GM12878 (cell line): Measurements from ENCODE around the gene DDR1. TPM values are rescaled to one million over a fixed set of nuclear protein-coding genes. Genes with fewer than 3 reads are reported as not detected.

Source experiments
- ATAC-seq: fragments of 200-7000 bp; cut with Tn5 transposase; 3 replicates; pipeline ENCODE4 v1.9.1; 2020; ENCODE audit warnings: mild to moderate bottlenecking, moderate library complexity
- BruUV-seq: library from RNA; stranded (reverse); fragments of 400-500 nt; replicated peaks from 2 replicates; lab custom pipeline; 2021; lab: Mats Ljungman, UMichigan
- CTCF ChIA-PET: fragments of 300-600 bp; sonication (Branson Sonifier 250); formaldehyde crosslinking; extraction: SDS; loops from one replicate; lab custom pipeline; 2021; ENCODE audit warnings: inconsistent platforms; lab: Yijun Ruan, JAX
- POLR2A ChIA-PET: fragments of 350-600 bp; formaldehyde crosslinking; extraction: SDS; loops from one replicate; lab custom pipeline; 2021; ENCODE audit warnings: inconsistent platforms; lab: Charles Lee
- RAD21 ChIA-PET: fragments of 300-600 bp; sonication (Branson Sonifier 250); formaldehyde crosslinking; loops from one replicate; lab custom pipeline; 2023; ENCODE audit warnings: antibody characterized with exemption; ENCODE audit not compliant: unreplicated experiment; lab: Charles Lee
- SMC1A ChIA-PET: fragments of 300-600 bp; sonication (Branson Sonifier 250); formaldehyde crosslinking; loops from one replicate; lab custom pipeline; 2023; ENCODE audit not compliant: unreplicated experiment, uncharacterized antibody; lab: Charles Lee
- DNase-seq: peaks from one replicate; pipeline ENCODE4 v3.0.0-alpha.2; 2011; ENCODE audit warnings: low read depth, low spot score
- FAIRE-seq: peaks from 3 replicates; lab custom pipeline; 2011; peaks lifted over from hg19 to GRCh38; lab: Jason Lieb, UNC
- H2AFZ ChIP-seq: 2 replicates; pipeline ENCODE4 v1.6.0; 2011; ENCODE audit warnings: low read depth, low read length, control low read depth; ENCODE audit not compliant: control insufficient read depth
- H3K27ac ChIP-seq: 2 replicates; pipeline ENCODE4 v1.5.1; 2011; ENCODE audit warnings: control low read depth; ENCODE audit not compliant: control insufficient read depth, insufficient read depth
- H3K27me3 ChIP-seq, 2 experiments: replicated peaks in 1 of 2; 2 replicates each; pipeline versions ENCODE4 v1.6.0 to v1.6.1; 2011; ENCODE audit warnings: low read length in 1 of 2; ENCODE audit not compliant: control insufficient read depth in 2 of 2, insufficient read depth in 2 of 2
- H3K36me3 ChIP-seq, 2 experiments: 2 replicates each; pipeline ENCODE4 v1.5.1; 2011; ENCODE audit warnings: low read length in 1 of 2; ENCODE audit not compliant: control insufficient read depth in 2 of 2, insufficient read depth in 2 of 2
- H3K4me1 ChIP-seq: 2 replicates; pipeline ENCODE4 v1.6.1; 2011; ENCODE audit warnings: mild to moderate bottlenecking, low read length, moderate library complexity, mixed read lengths; ENCODE audit not compliant: control insufficient read depth, insufficient read depth
- H3K4me2 ChIP-seq: 2 replicates; pipeline ENCODE4 v1.6.0; 2011; ENCODE audit warnings: control low read depth; ENCODE audit not compliant: control insufficient read depth, insufficient read depth
- H3K4me3 ChIP-seq: fragments of 200-600 bp; sonication (generic); 2 replicates; pipeline ENCODE4 v1.5.1; 2016
- H3K79me2 ChIP-seq: 2 replicates; pipeline ENCODE4 v1.6.0; 2011; ENCODE audit warnings: low read length; ENCODE audit not compliant: control insufficient read depth, insufficient read depth
- H3K9ac ChIP-seq: 2 replicates; pipeline ENCODE4 v1.8.0; 2011; ENCODE audit warnings: low read length, control low read depth, mixed read lengths; ENCODE audit not compliant: control insufficient read depth, insufficient read depth
- H3K9me3 ChIP-seq: replicated peaks from 3 replicates; pipeline ENCODE4 v1.5.1; 2011; ENCODE audit warnings: mild to moderate bottlenecking, low read length; ENCODE audit not compliant: control insufficient read depth, insufficient read depth
- H4K20me1 ChIP-seq: 2 replicates; pipeline ENCODE4 v1.6.0; 2011; ENCODE audit not compliant: control insufficient read depth, insufficient read depth
- BCL3 ChIP-seq: IDR thresholded peaks from 2 replicates; pipeline ENCODE4 v1.6.1; 2011; ENCODE audit warnings: borderline replicate concordance, low read depth, mild to moderate bottlenecking, moderate library complexity, low read length; ENCODE audit not compliant: insufficient read depth, poor library complexity, severe bottlenecking
- CEBPB ChIP-seq, 2 experiments: fragments of 150-350 bp in 1 of 2; IDR thresholded peaks; 2 replicates each; pipeline ENCODE4 v1.6.1; 2012 to 2014; ENCODE audit warnings: low read depth in 2 of 2, low read length in 2 of 2, borderline replicate concordance in 1 of 2, inconsistent platforms in 1 of 2
- CUX1 ChIP-seq: IDR thresholded peaks from 2 replicates; pipeline ENCODE4 v1.6.1; 2012; ENCODE audit warnings: improper control_type of control experiment, low read depth, low read length; ENCODE audit not compliant: insufficient replicate concordance
- EZH2 ChIP-seq: IDR thresholded peaks from 2 replicates; pipeline ENCODE4 v1.6.1; 2012; ENCODE audit warnings: low read depth, mild to moderate bottlenecking, control low read depth, inconsistent platforms, low read length, borderline replicate concordance; ENCODE audit not compliant: control insufficient read depth
- IKZF1 ChIP-seq: fragments of 450-650 bp; conservative IDR thresholded peaks from 2 replicates; pipeline ENCODE4 v1.6.1; 2017; ENCODE audit warnings: antibody characterized with exemption, mild to moderate bottlenecking
- NFYA ChIP-seq: IDR thresholded peaks from 2 replicates; pipeline ENCODE4 v1.6.1; 2011; ENCODE audit warnings: low read depth, mild to moderate bottlenecking, low read length, improper control_type of control experiment, borderline replicate concordance
- PML ChIP-seq: IDR thresholded peaks from 2 replicates; pipeline ENCODE4 v1.6.1; 2012; ENCODE audit warnings: low read length, inconsistent platforms
- POLR2A ChIP-seq: IDR thresholded peaks from 2 replicates; pipeline ENCODE4 v1.6.1; 2011; ENCODE audit warnings: low read depth, mild to moderate bottlenecking, low read length
- RAD21 ChIP-seq: IDR thresholded peaks from 2 replicates; pipeline ENCODE4 v1.6.1; 2011; ENCODE audit warnings: mild to moderate bottlenecking, low read depth, low read length, moderate library complexity; ENCODE audit not compliant: insufficient read depth
- SRF ChIP-seq, 2 experiments: IDR thresholded peaks; 2 replicates each; pipeline ENCODE4 v1.6.1; 2011; ENCODE audit warnings: low read depth in 2 of 2, low read length in 2 of 2, mild to moderate bottlenecking in 1 of 2, moderate library complexity in 1 of 2
- SUZ12 ChIP-seq: fragments of 200-600 bp; sonication (generic); IDR thresholded peaks from one replicate; pipeline ENCODE4 v1.6.1; 2018; ENCODE audit warnings: antibody characterized with exemption, mild to moderate bottlenecking; ENCODE audit not compliant: unreplicated experiment
- ZNF687 ChIP-seq: fragments of 450-650 bp; IDR thresholded peaks from 2 replicates; pipeline ENCODE4 v1.6.1; 2017; ENCODE audit warnings: mild to moderate bottlenecking, moderate library complexity
- WGBS: methylation state at CpG from one replicate; pipeline ENCODE4 v1.1.6; 2016; ENCODE audit warnings: low lambda C conversion rate; ENCODE audit not compliant: insufficient replicate concordance, insufficient coverage; ENCODE audit errors: missing lambda C conversion rate; 5-methylcytosine and 5-hydroxymethylcytosine counted together
- in situ Hi-C: fragments of 300-500 bp; cut with MboI; formaldehyde crosslinking; loops from 9 replicates; pipeline ENCODE4 v1.14.3; 2018; ENCODE audit warnings: mixed read lengths
- intact Hi-C: fragments of 100-400 bp; cut with micrococcal nuclease; formaldehyde crosslinking; loops from one replicate; pipeline ENCODE4 v1.14.2; 2022; ENCODE audit not compliant: unreplicated experiment
- polyA plus RNA-seq, 11 experiments: library from polyadenylated mRNA; depleted of rRNA in 4 of 11; unstranded in 6 of 11; stranded (reverse) in 5 of 11; fragments of >200 nt; fragmentation: Nextera tagmentation in 4 of 11; fragmentation: Illumina TruSeq in 1 of 11; extraction: Ambion mirVana in 4 of 11; extraction: Trizol in 1 of 11; gene quantifications; 1 replicate in 1 of 11; 2 replicates in 10 of 11; pipeline versions ENCODE4 v1.2.1 to v1.2.3, GENCODE V29; 2011 to 2016; ENCODE audit warnings: inconsistent platforms in 2 of 11, missing spikeins in 2 of 11, low read depth in 1 of 11
- total RNA-seq, 4 experiments: library from RNA; depleted of rRNA in 3 of 4; stranded (reverse); fragments of >200 nt in 3 of 4; fragmentation: Illumina TruSeq in 1 of 4; extraction: Trizol in 1 of 4; gene quantifications; 2 replicates each; pipeline versions ENCODE4 v1.2.1 to v1.2.3, GENCODE V29; 2013 to 2021

The DDR1 gene
- total and polyA plus RNA-seq, 10 of the 15 experiments (the other 5 are each of a cell fraction or from before 2014, with no cell fraction given) = 1.1 to 39.0 (median 11.9) TPM

GRCh38 chr6:30915591-30915946 lies 31.2 kb downstream of the DDR1 start:
- SMC1A ChIA-PET = interaction anchor here (0.8 to 7.9 kb wide), 20 partner anchors 11 to 462 kb away, joined by 3 to 141 read pairs (median 5); partner anchors contain the start of gene DDR1
- Histone ChIP-seq H4K20me1 (no peaks in the 10 kb centered on the region), H3K4me3 (0 out of 2 replicates have a peak overlapping the region, but pooled peaks have one; percentile 91), H3K79me2 (peaks cover 9% of the 10 kb centered on the region), H3K36me3 (peaks cover 7 to 8% of the 10 kb centered on the region in 2 experiments; a peak in 3 of 4 replicates), H3K9me3 (no peaks in the 10 kb centered on the region), H2AFZ (no peak overlapping the region), H3K4me2 (no peak overlapping the region), H3K4me1 (peaks cover 3% of the 10 kb centered on the region; the same call in 1 of the 2 replicates), H3K27ac (no peak overlapping the region), H3K9ac (peak overlapping the region; percentile 18; the same call in 1 of the 2 replicates), H3K27me3 (no peaks in the 10 kb centered on the region)
- in situ Hi-C loops (loop anchor here (5.0 kb wide), 1 partner anchor 162 kb away; no protein-coding TSS in a partner anchor), intact Hi-C loops (loop anchor here (1.0 to 5.0 kb wide), 3 partner anchors 127 to 167 kb away; no protein-coding TSS in a partner anchor)
- RAD21 ChIA-PET = interaction anchor here (0.6 to 4.6 kb wide), 18 partner anchors 26 to 374 kb away, joined by 3 to 138 read pairs (median 6); partner anchors contain the start of genes DDR1 and MDC1
- POLR2A ChIA-PET = interaction anchor here (0.8 to 4.4 kb wide), 4 partner anchors 12 to 155 kb away, joined by 3 to 50 read pairs (median 20); partner anchors contain the start of gene DDR1
- BruUV-seq = no TSS peak
- ATAC-seq = peak; percentile 33
- WGBS = 44% methylated on average over 5 of the region's 5 CpGs
- CTCF ChIA-PET = interaction anchor here (0.6 to 9.3 kb wide), 31 partner anchors 11 to 657 kb away, joined by 3 to 122 read pairs (median 5); partner anchors contain the start of gene DDR1
- FAIRE-seq = peak; percentile 85
- no peak for DNase-seq
- TF ChIP-seq ZNF687 (no peak), BCL3 (no peak), SUZ12 (no peak), CEBPB (IDR thresholded peaks at IDR 0.05; ENCODE audit: borderline replicate concordance in 1 of 2, low read depth in 2 of 2, low read length in 2 of 2) (no peak), EZH2 (no peak), IKZF1 (no peak), RAD21 (peak; percentile 88), NFYA (no peak), POLR2A (no peak), PML (no peak), SRF (IDR thresholded peaks at IDR 0.05; ENCODE audit: low read depth in 2 of 2, low read length in 2 of 2) (no peak), CUX1 (no peak)
